Inferior parietal cortex (tissue), 1 donor: ENCODE results near the gene HOGA1.

ENCODE experiments used
- DNase-seq: peaks from one replicate; pipeline ENCODE4 v3.0.0-alpha.2; 2016; ENCODE audit errors: extremely low spot score

HOGA1 gene

GRCh38 chr10:97578171-97578844 is 5.9 kb upstream of the HOGA1 start:
- DNase-seq, result no peak

GRCh38 chr10:97580421-97581367 is 3.5 kb upstream of the HOGA1 start:
- no peak for DNase-seq

GRCh38 chr10:97582169-97582568 is 2.0 kb upstream of the HOGA1 start:
- DNase-seq, result no peak

GRCh38 chr10:97583476-97583875 is 713 bp upstream of the HOGA1 start:
- DNase-seq, result no peak

- no peak for DNase-seq
These were observed 729 bp downstream of the HOGA1 start for GRCh38 chr10:97584798-97585438.

- no peak for DNase-seq
These were observed 1.2 kb downstream of the HOGA1 start for GRCh38 chr10:97585439-97585811.

DNA sequence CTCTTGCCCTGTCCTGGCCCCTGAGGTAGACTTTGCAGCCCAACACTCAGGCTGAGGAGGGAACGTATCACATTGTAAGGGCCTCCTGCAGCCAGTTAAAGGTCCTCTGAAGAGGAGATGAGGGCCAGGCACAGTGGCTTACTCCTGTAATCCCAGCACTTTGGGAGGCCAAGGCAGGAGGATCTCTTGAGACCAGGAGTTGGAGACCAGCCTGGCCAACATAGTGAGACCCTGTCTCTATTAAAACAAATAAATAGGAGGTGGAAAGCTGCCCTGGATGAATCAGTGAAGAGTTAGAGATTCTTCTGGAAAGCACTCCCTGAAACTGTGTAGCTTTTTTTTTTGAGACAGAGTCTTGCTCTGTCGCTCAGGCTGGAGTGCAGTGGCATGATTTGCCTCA is 3.0 kb downstream of the HOGA1 start:
- DNase-seq, result no peak

GRCh38 chr10:97589479-97589878 is 5.3 kb downstream of the HOGA1 start, which contains the start of gene C10orf62:
Gene C10orf62, plus strand, starts transcription at chr10:97589721. Its CDS starts 177 bp downstream, at chr10:97589898.
- DNase-seq, result no peak

DNA sequence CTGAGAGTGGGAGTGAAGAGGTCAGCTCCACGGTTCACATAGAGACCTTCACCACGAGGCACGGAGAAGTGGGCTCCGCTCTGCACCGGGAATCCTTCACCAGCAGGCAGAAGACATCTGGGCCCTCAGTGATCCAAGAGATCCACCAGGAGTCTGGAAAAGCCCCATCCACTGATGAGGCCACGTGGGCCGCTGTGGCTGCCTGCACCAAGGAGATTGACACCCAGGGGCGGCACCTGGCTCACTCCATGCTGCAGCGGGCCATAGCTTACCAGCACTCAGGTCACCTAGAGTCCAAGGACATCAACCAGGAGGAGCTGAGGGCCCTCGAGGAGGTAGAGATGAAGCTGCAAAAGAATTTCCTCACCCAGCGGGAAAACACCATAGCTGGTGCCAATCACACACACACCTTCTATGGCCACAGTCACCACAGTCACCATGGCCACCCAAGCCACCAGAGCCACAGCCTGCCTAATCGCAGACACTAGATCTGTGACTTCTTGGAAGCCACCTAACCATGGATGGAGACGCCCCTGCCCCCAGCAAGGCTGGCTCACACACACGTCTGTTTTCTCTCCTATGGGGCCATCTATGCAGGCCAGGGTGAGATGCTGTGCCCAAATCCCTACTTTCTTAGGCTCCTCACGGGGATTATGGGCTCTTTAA is 6.0 kb downstream of the HOGA1 start:
- no peak for DNase-seq

GRCh38 chr10:97590748-97591495 is 6.7 kb downstream of the HOGA1 start:
- no peak for DNase-seq

DNA sequence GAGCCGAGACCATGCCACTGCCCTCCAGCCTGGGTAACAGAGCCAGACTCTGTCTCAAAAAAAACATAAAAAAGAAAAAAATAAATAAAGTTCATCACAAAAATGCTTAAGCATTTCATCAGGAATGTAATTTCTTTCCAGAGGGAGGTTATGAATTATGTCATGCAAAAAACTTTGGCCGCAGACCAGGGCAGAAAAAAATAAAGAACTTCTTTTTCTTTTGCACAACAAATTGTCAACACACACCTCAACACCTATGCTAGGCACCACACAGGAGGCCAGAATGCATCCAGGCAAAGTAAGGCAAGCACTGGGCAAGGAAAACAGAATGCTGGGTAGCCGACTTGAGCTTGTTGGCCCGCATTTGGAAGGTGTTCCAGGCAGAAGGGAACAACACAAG is 9.2 kb downstream of the HOGA1 start:
- no peak for DNase-seq

- DNase-seq, result peak; percentile 48
These were observed 12.2 kb downstream of the HOGA1 start for GRCh38 chr10:97596101-97597082.

GRCh38 chr10:97597778-97598177 is 13.6 kb downstream of the HOGA1 start:
- no peak for DNase-seq

- DNase-seq, result no peak
These were observed 14.4 kb downstream of the HOGA1 start for GRCh38 chr10:97598407-97599271.

GRCh38 chr10:97599272-97599619 is 15.1 kb downstream of the HOGA1 start:
- DNase-seq, result no peak

- DNase-seq, result no peak
These were observed 16.4 kb downstream of the HOGA1 start for GRCh38 chr10:97600616-97601015.

DNA sequence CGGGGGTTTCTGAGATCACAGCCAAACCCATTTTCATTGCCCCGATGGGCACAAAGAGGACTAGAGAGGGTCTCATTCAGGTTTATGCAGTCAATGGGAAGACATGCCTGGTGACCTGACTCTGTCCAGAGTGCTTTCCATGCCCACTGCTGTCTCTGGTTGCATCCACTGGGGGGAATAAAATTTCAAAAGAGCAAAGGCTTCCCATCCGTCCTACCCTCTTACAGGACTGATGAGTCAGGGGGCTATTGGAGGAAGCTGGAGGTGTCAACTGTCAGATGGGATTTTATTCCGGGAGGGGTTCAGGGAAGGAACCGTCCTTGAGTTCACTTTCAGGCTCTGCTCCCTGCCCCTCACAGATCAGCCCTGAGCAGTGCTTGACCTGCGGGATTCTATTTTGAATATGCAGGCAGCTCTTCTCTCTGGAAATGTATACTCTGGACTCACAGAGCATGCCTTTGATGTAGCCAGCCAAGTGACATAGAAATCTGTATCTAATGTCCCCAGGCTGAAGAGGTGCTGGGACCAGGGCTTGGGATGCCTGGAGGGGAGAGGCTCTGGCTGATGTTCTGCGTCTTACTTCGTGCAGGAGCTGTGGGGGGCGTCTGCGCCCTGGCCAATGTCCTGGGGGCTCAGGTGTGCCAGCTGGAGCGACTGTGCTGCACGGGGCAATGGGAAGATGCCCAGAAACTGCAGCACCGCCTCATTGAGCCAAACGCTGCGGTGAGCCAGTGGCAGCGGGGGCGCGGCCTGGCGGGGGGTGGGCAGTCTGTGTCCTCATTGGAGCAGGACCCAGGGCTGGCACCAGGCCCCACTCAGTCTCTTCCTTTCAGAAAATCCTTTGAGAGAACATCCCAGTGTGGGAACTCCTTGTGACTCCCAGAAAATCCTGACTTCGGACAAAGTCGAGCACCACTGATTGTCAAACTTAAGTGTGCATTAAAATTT is 17.4 kb downstream of the HOGA1 start:
- DNase-seq, result no peak

DNA sequence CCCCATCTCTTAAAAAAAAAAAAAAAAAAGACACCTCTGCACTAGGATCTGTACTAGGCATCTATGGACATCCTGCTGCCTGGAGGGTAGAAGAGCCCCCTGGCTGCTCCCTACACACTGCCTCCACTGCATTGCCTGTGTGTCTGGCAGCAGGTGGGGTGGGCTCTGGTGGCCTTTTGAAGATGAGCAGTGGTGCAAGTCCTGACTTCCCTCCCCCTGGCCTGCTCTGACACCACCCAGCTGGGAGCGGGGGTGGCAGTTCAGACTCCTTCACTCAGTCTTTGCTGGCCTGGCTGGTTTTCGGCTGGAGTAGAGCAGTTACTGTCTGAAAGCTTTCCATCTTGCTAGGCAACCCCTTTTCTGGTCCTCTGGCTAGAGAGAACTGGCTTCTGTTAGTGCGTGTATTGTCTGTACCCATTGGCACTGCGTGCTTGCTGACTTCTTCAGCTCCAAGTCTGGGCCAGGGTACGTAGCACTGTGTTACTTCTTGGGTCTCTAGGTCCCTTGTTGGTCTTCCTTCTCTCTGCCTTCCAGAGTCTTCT is 23.0 kb downstream of the HOGA1 start:
- DNase-seq, result no peak
